Fibroblast of upper back skin (primary cell): ENCODE measurements around the gene ITSN1.
"Not testable (repeated sequence)": the region's sequence is repeated elsewhere in the genome, so short reads cannot be mapped to it uniquely, and the experiment has no call there.

Experiments
- DNase-seq: peaks from one replicate; pipeline ENCODE4 v3.0.0-alpha.2; 2013

Gene ITSN1

GRCh38 chr21:33899199-33899598, 256.9 kb downstream of the ITSN1 start:
- DNase-seq = peak; percentile 59

DNA sequence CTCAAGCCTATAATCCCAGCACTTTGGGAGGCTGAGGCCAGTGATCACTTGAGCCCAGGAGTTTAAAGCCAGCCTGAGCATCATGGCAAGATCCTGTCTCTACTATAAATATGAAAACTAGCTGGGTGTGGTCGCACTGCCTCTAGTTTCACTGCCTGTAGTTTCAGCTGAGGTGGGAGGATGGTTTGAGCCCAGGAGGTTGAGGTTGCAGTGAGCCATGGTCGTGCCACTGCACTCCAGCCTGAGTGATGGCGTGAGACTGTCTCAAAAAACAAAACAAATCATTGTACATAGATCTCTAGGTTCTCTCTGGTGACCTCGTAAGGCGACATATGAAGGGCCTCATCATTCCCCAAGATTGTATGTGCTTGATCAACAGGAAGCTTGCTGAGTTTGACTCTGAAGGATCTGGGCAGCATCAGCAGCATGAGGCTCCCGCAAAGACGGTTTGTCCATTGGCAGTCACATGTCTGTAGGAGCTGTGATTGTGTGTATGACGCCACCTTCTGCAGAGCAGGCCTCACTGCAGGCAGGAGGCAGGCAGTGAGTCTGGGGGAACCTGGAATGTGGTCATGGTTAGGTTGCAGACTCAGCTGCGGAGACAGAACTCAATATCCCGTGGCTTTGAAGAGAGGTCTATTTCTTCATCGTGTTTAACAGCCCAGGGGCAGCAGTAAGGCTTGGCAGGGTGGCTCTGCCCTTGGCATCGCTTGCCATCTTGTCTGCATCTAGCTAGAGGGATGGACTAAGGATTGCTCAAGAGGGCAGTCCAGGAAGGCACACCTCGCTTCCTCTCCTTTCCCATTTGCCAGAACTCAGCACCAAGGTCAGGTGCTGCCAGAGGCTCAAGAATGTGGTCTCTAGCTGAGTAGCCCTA, 259.3 kb downstream of the ITSN1 start:
- DNase-seq = peak; percentile 73

DNA sequence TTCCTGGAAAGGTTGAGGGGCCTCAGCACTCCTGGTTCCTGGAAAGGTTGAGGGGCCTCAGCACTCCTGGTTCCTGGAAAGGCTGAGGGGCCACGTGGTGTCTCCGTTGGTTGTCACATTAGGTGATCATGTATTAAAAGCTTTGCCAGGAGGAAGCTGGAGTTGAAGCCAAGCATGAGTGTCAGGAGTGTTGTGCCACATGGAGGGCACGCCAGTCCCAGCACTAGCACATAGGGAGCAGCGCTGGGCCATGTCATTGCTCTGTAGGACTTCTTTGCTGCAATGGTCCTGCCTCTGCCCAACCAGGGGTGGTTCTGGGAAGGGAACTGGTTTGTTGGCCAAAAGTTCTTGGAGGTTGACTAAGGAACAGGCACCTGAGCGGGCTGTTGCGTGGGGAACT, 260.0 kb downstream of the ITSN1 start:
- no peak for DNase-seq

GRCh38 chr21:33904041-33904440, 261.7 kb downstream of the ITSN1 start:
- DNase-seq = no peak

GRCh38 chr21:33908760-33909159, 266.5 kb downstream of the ITSN1 start:
- DNase-seq = no peak

- no peak for DNase-seq
These were observed 267.5 kb downstream of the ITSN1 start for GRCh38 chr21:33909756-33910155.

DNA sequence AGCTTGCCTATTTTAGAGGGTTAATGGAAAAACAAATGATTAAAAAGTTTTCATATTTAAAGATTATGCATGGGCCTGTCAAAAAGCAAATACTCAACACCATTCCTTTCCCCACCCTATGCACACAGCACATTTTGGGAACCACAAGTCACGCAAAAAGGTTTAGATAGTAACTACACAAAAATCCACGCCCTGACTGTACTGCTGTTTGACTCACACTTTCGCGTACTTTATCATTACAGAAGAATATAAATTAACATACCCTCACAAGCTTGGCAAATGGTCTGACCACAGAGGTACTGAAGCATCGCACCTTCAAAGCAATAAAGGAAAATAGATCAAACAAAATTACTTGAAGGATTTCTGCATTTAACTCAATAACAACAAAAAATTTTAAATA, 271.9 kb downstream of the ITSN1 start:
- DNase-seq = no peak

- peak; percentile 97 for DNase-seq
These were observed 273.3 kb downstream of the ITSN1 start, which contains the start of gene ATP5PO for GRCh38 chr21:33915368-33916199. TSS of gene ATP5PO (minus strand) at chr21:33915804. CDS start at chr21:33915763, 41 bp downstream.

DNA sequence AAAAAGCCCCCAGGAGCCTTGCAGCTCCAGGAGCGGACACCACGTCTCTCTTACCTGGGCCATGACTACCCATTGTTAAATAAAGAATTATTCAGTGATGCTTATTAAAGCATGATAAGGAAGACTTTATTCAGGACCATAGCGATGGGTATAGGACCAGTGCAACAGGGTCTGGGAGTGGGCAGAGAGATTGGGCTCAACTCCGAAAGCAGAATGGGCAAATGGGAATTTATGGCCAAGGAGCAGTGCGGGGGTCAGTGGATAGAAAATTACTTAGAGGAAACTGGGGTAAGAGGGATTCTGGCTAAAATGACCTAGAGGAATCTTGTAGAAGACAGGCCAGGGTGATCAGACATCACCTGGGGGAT, 273.9 kb downstream of the ITSN1 start:
- DNase-seq = no peak

- DNase-seq = no peak
These were observed 275.1 kb downstream of the ITSN1 start for GRCh38 chr21:33917421-33917820.

- peak; percentile 77 for DNase-seq
These were observed 281.9 kb downstream of the ITSN1 start for GRCh38 chr21:33924079-33924765.

DNA sequence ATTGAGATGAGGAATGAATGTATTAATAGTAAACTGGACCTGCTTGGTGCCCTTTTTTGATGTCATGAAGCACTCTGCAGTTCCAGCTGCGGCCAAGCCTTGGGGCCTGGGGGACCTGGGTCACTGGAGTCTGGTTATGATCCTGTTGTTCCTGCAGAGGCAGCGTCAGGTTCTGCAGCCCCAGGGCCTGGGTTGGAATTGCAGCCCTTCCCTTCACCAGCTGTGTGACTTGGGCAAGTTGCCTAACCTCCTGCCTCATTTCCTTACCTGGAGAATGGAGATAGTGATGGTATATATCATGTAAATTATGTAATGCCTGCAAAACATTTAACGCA, 282.4 kb downstream of the ITSN1 start:
- no peak for DNase-seq

- not testable (repeated sequence) for DNase-seq
These were observed 283.9 kb downstream of the ITSN1 start for GRCh38 chr21:33926248-33926647.

- DNase-seq = not testable (repeated sequence)
These were observed 288.9 kb downstream of the ITSN1 start for GRCh38 chr21:33931052-33931798.

GRCh38 chr21:33931799-33932390, 289.6 kb downstream of the ITSN1 start:
- no peak for DNase-seq

DNA sequence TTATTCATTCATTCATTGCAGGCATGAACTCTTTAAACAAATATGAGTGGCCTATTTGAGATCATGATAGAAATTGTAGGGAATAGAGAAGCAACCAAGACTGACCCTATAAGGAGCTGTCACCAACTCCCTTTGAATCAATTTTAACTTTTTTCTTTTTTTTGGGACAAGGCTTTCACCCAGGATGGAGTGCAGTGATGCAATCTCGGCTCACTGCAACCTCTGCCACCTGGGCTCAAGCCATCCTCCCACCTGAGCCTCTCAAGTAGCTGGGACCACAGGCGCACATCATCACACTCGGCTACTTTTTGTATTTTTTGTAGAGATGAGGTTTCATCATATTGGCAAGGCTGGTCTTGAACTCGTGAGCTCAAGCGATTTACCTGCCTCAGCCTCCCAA, 290.4 kb downstream of the ITSN1 start:
- no peak for DNase-seq

DNA sequence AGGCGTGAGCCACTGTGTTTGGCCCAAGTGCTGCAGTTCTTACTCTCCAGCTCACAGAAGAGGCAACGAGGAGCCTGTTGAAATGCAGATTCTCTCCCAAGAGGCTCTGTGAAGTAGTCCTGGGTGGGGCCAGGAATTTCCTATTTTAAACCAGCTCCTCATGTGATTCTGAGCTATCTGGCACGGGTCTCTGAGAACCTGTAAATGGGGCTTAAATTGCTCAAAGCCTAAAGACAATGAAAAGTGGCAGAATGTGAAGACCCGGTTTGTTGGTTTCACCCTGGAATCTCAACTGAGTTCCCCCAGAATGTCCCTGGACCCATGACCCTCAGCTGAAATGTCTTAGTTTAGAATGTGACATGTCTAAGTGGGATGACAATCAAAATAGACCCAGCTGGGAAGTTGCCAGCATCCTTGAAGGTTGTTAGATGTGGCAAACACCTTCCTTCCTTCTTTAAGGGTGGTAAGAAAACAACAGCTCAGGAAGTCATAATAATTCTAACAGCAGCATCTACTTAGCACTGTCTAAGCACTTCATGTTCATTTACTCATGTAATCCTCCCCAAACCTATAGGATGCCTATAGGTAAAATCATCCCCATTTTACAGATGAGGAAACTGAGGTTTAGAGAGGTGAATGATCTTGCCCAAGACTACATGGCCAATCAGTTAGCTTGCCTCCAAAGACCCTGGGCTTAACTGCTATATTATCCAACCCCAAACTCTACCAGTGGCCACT, 294.2 kb downstream of the ITSN1 start:
- no peak for DNase-seq

- no peak for DNase-seq
These were observed 294.8 kb downstream of the ITSN1 start for GRCh38 chr21:33937146-33937545.

GRCh38 chr21:33937931-33938339, 295.6 kb downstream of the ITSN1 start:
- DNase-seq = no peak

DNA sequence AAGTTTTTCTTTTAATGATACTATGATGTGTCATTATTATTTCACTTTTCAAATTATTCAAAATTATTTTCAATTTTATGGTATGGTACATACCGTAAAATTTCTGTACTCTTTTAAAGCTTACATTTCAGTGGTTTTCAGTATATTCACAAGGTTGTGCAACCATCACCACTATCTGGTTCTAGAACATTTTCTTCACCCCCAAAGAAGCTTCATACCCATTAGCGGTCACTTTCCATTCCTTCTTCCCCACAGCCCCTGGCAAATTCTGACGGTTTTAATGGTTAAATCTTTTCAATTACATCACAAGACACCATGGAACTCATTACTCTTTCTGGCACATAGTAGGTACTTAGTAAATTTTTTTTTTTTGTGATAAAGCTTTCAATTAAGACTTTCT, 296.1 kb downstream of the ITSN1 start:
- DNase-seq = no peak

- DNase-seq = no peak
These were observed 296.9 kb downstream of the ITSN1 start for GRCh38 chr21:33939226-33939625.
